ENCODE data around the gene DEXI.

Gene DEXI

DNA sequence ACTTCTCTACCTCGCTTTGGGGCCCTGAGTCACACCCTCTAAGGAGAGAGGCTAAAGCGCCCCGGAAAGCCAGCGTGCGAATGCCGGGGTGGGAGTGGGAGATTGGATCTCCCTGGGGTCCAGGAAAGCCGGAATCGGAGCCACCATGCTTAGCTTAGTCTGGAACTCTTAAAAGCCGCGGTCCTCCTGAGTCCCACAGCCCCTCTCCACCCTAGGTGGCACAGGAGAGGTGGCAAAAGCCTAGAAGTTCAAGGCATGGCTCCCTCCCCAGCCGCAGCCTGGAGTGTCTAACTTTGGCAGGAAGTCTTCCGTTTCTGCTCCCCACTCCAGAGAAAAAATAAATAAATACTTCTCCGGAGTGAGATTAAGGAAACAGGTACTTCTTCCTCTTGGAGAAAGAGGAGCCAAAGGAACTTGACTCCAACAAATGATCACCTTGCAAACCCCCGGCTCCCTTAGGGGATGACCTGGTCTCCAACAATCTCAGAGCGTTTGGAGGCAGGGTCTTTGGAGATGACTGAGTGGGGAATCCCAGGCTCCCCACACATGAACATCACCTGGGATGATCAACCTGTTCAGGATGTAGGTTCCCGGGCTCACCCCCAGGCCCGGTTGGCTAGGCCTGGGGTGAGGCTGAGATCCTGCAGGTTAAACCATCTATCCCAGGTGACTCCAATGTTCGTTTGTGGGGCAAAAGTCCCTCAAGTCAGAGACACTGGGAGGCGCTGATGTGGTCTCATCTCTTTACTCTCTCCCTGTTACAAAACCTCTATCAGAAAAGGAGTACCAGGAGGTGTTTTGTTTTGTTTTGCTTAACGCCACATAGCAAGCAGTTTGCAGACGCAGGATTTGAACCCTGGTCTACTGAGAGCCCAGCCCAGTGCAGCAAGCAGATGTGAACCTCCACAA is 62.3 kb downstream of the DEXI start:
- Mint-ChIP-seq H3K9me3 (no peaks in the 10 kb centered on the region), H3K27me3 (no peaks in the 10 kb centered on the region), H3K27ac (peak overlapping the region in 1 of 2 donors; percentile 93), H3K4me1 (ENCODE audit: low read depth in 2 of 2) (peaks cover 54 to 64% of the 10 kb centered on the region in 2 donors), H3K4me3 (peak overlapping the region; percentile 97 to 99), H3K36me3 (ENCODE audit: insufficient read depth) (peaks cover 6% of the 10 kb centered on the region)
- ATAC-seq (replicated peaks), result no peak
- no peak for DNase-seq
